HEK293 (cell line): Measurements from ENCODE around the gene HP1BP3.

ENCODE experiments used
- CTCF ChIA-PET: fragments of 350-600 bp; formaldehyde crosslinking; extraction: SDS; loops from one replicate; lab custom pipeline; 2021; ENCODE audit warnings: antibody characterized with exemption; lab: Yijun Ruan, JAX
- POLR2A ChIA-PET: fragments of 300-600 bp; formaldehyde crosslinking; extraction: SDS; loops from one replicate; lab custom pipeline; 2020; ENCODE audit warnings: antibody characterized with exemption, inconsistent platforms; lab: Yijun Ruan, JAX
- H3K27ac ChIP-seq: fragments of 200-500 bp; sonication (Bioruptor generic); 2 replicates; pipeline ENCODE4 v1.5.1; 2014; ENCODE audit warnings: low read depth, low read length, control low read depth, inconsistent platforms; ENCODE audit errors: extremely low read depth
- H3K36me3 ChIP-seq, 2 experiments: fragments of 200-500 bp in 1 of 2; sonication (Bioruptor generic) in 1 of 2; 1 replicate in 1 of 2; 2 replicates in 1 of 2; pipeline ENCODE4 v1.5.1; 2014 to 2017; ENCODE audit warnings: inconsistent platforms in 2 of 2, low read length in 2 of 2; ENCODE audit not compliant: control insufficient read depth in 2 of 2, insufficient read depth in 1 of 2
- H3K4me1 ChIP-seq: fragments of 200-500 bp; sonication (Bioruptor generic); 2 replicates; pipeline ENCODE4 v1.5.1; 2014; ENCODE audit warnings: mild to moderate bottlenecking, low read length, inconsistent platforms; ENCODE audit not compliant: control insufficient read depth, insufficient read depth
- H3K4me3 ChIP-seq: 2 replicates; pipeline ENCODE4 v1.5.1; 2011; ENCODE audit warnings: low read depth, mild to moderate bottlenecking, control low read depth, low read length, moderate library complexity
- H3K9me3 ChIP-seq: fragments of 200-500 bp; sonication (Bioruptor generic); 2 replicates; pipeline ENCODE4 v1.5.1; 2014; ENCODE audit warnings: low read depth, low read length, inconsistent platforms; ENCODE audit not compliant: control insufficient read depth, insufficient read depth
- EGR2 ChIP-seq: fragments of 450-650 bp; formaldehyde crosslinking; IDR thresholded peaks from 2 replicates; pipeline ENCODE4 v1.5.1; 2016; ENCODE audit warnings: low read depth, missing biosample characterization, missing genetic modification characterization
- ELK4 ChIP-seq: IDR thresholded peaks from 2 replicates; pipeline ENCODE4 v1.6.1; 2011; ENCODE audit warnings: mild to moderate bottlenecking, low read depth, low read length, borderline replicate concordance
- GLI2 ChIP-seq: fragments of 450-650 bp; formaldehyde crosslinking; IDR thresholded peaks from 2 replicates; pipeline ENCODE4; 2017; ENCODE audit warnings: missing biosample characterization, missing genetic modification characterization, low read depth, borderline replicate concordance
- HIC1 ChIP-seq: fragments of 450-650 bp; formaldehyde crosslinking; IDR thresholded peaks from 2 replicates; pipeline ENCODE4 v1.5.1; 2016; ENCODE audit warnings: missing biosample characterization, missing genetic modification characterization
- IKZF3 ChIP-seq: fragments of 450-650 bp; IDR thresholded peaks from 2 replicates; pipeline ENCODE4 v1.5.0; 2018; ENCODE audit warnings: missing biosample characterization, mild to moderate bottlenecking, missing genetic modification characterization, moderate library complexity
- KLF8 ChIP-seq: fragments of 450-650 bp; formaldehyde crosslinking; IDR thresholded peaks from 2 replicates; pipeline ENCODE4 v1.5.1; 2016; ENCODE audit warnings: missing biosample characterization, missing genetic modification characterization
- PATZ1 ChIP-seq: fragments of 450-650 bp; formaldehyde crosslinking; IDR thresholded peaks from 2 replicates; pipeline ENCODE4 v1.5.1; 2016; ENCODE audit warnings: missing biosample characterization, missing genetic modification characterization
- SALL2 ChIP-seq: fragments of 450-650 bp; formaldehyde crosslinking; IDR thresholded peaks from 2 replicates; pipeline ENCODE4 v1.5.0; 2017; ENCODE audit warnings: missing biosample characterization, mild to moderate bottlenecking, missing genetic modification characterization, borderline replicate concordance
- ZBTB17 ChIP-seq: fragments of 450-650 bp; formaldehyde crosslinking; IDR thresholded peaks from 2 replicates; pipeline ENCODE4 v1.5.1; 2016; ENCODE audit warnings: missing biosample characterization, missing genetic modification characterization
- ZBTB7A ChIP-seq: fragments of 450-650 bp; formaldehyde crosslinking; IDR thresholded peaks from 2 replicates; pipeline ENCODE4 v1.5.1; 2016; ENCODE audit warnings: low read depth, missing biosample characterization, missing genetic modification characterization
- ZBTB8A ChIP-seq: fragments of 450-650 bp; formaldehyde crosslinking; IDR thresholded peaks from 2 replicates; pipeline ENCODE4 v1.5.1; 2016; ENCODE audit warnings: missing biosample characterization, missing genetic modification characterization
- ZFP41 ChIP-seq: fragments of 450-650 bp; formaldehyde crosslinking; IDR thresholded peaks from 2 replicates; pipeline ENCODE4 v1.5.1; 2016; ENCODE audit warnings: missing biosample characterization, missing genetic modification characterization, borderline replicate concordance
- ZNF132 ChIP-seq: fragments of 450-650 bp; formaldehyde crosslinking; IDR thresholded peaks from 2 replicates; pipeline ENCODE4 v1.5.1; 2017; ENCODE audit warnings: missing biosample characterization, missing genetic modification characterization, borderline replicate concordance
- ZNF214 ChIP-seq: fragments of 450-650 bp; formaldehyde crosslinking; IDR thresholded peaks from 2 replicates; pipeline ENCODE4 v1.5.1; 2017; ENCODE audit warnings: missing biosample characterization, mild to moderate bottlenecking, missing genetic modification characterization, borderline replicate concordance
- ZNF23 ChIP-seq: fragments of 450-650 bp; formaldehyde crosslinking; IDR thresholded peaks from 2 replicates; pipeline ENCODE4 v1.5.1; 2016; ENCODE audit warnings: missing biosample characterization, missing genetic modification characterization, borderline replicate concordance
- ZNF302 ChIP-seq: fragments of 450-650 bp; formaldehyde crosslinking; IDR thresholded peaks from 2 replicates; pipeline ENCODE4 v1.5.1; 2016; ENCODE audit warnings: missing biosample characterization, missing genetic modification characterization, low read depth
- ZNF335 ChIP-seq: fragments of 450-650 bp; formaldehyde crosslinking; conservative IDR thresholded peaks from 2 replicates; pipeline ENCODE4 v1.5.1; 2016; ENCODE audit warnings: missing biosample characterization, missing genetic modification characterization
- ZNF341 ChIP-seq: fragments of 450-650 bp; formaldehyde crosslinking; IDR thresholded peaks from 2 replicates; pipeline ENCODE4; 2016; ENCODE audit warnings: low read depth, missing biosample characterization, missing genetic modification characterization
- ZNF366 ChIP-seq: fragments of 450-650 bp; formaldehyde crosslinking; conservative IDR thresholded peaks from 2 replicates; pipeline ENCODE4 v1.5.1; 2016; ENCODE audit warnings: missing biosample characterization, missing genetic modification characterization
- ZNF394 ChIP-seq: fragments of 450-650 bp; formaldehyde crosslinking; IDR thresholded peaks from 2 replicates; pipeline ENCODE4 v1.5.1; 2016; ENCODE audit warnings: missing biosample characterization, missing genetic modification characterization, mild to moderate bottlenecking, moderate library complexity, borderline replicate concordance
- ZNF488 ChIP-seq: fragments of 450-650 bp; formaldehyde crosslinking; IDR thresholded peaks from 2 replicates; pipeline ENCODE4 v1.5.1; 2016; ENCODE audit warnings: missing biosample characterization, missing genetic modification characterization
- ZNF501 ChIP-seq: fragments of 450-650 bp; formaldehyde crosslinking; IDR thresholded peaks from 2 replicates; pipeline ENCODE4 v1.5.1; 2016; ENCODE audit warnings: missing biosample characterization, missing genetic modification characterization
- ZNF513 ChIP-seq: fragments of 450-650 bp; IDR thresholded peaks from 2 replicates; pipeline ENCODE4 v1.5.1; 2018; ENCODE audit warnings: missing biosample characterization, missing genetic modification characterization
- ZNF600 ChIP-seq: fragments of 450-650 bp; formaldehyde crosslinking; IDR thresholded peaks from 2 replicates; pipeline ENCODE4 v1.5.1; 2016; ENCODE audit warnings: missing biosample characterization, missing genetic modification characterization
- ZNF677 ChIP-seq: fragments of 450-650 bp; IDR thresholded peaks from 2 replicates; pipeline ENCODE4 v1.5.0; 2018; ENCODE audit warnings: missing biosample characterization, mild to moderate bottlenecking, missing genetic modification characterization, moderate library complexity
- ZNF768 ChIP-seq: fragments of 450-650 bp; formaldehyde crosslinking; IDR thresholded peaks from 2 replicates; pipeline ENCODE4 v1.5.1; 2018; ENCODE audit warnings: missing biosample characterization, mild to moderate bottlenecking, missing genetic modification characterization
- ZNF776 ChIP-seq: fragments of 450-650 bp; formaldehyde crosslinking; IDR thresholded peaks from 2 replicates; pipeline ENCODE4 v1.5.0; 2017; ENCODE audit warnings: missing biosample characterization, missing genetic modification characterization, borderline replicate concordance
- ZSCAN5A ChIP-seq: fragments of 450-650 bp; formaldehyde crosslinking; IDR thresholded peaks from 2 replicates; pipeline ENCODE4 v1.5.1; 2016; ENCODE audit warnings: missing biosample characterization, missing genetic modification characterization

Gene HP1BP3

GRCh38 chr1:20730690-20731056 is 56.4 kb downstream of the HP1BP3 start (continued):
- no peak for TF ChIP-seq ZNF513
- no peak for TF ChIP-seq ZBTB7A (tag by site-specific recombination)
- TF ChIP-seq ZNF23 (tag by site-specific recombination) = no peak
- TF ChIP-seq ZNF677 (tag by site-specific recombination) = no peak
- peak; percentile 71; the same call in 1 of the 2 replicates for TF ChIP-seq ZNF768
- no peak for TF ChIP-seq GLI2 (tag by site-specific recombination)
- 0 out of 2 replicates have a peak, but pooled peaks have one; percentile 15 for TF ChIP-seq IKZF3
- TF ChIP-seq ZNF132 (tag by site-specific recombination) = no peak
- no peak for TF ChIP-seq ZSCAN5A
- 0 out of 2 replicates have a peak, but pooled peaks have one; percentile 1 for TF ChIP-seq ZBTB8A (tag by site-specific recombination)
- TF ChIP-seq ZNF600 (tag by site-specific recombination) = no peak
- no peak for TF ChIP-seq ZNF335 (tag by site-specific recombination)
- TF ChIP-seq ZNF302 (tag by site-specific recombination) = no peak

GRCh38 chr1:20729990-20730689 is 57.0 kb downstream of the HP1BP3 start:
- peaks cover 8% of the 10 kb centered on the region for H3K4me1 ChIP-seq
- no peaks in the 10 kb centered on the region for H3K9me3 ChIP-seq
- H3K27ac ChIP-seq = no peak overlapping the region
- ChIA-PET POLR2A (no interaction called here), CTCF (interaction anchor here (0.6 kb wide), 1 partner anchor 452 kb away, joined by 3 read pairs; no protein-coding TSS in a partner anchor)
- H3K36me3 ChIP-seq = no peaks in the 10 kb centered on the region
- H3K4me3 ChIP-seq = no peak overlapping the region
- TF ChIP-seq SALL2 (tag by site-specific recombination) = no peak
- no peak for TF ChIP-seq ZNF501 (tag by site-specific recombination)
- TF ChIP-seq ZNF488 (tag by site-specific recombination) = no peak
- TF ChIP-seq ZNF341 (tag by site-specific recombination) = peak; percentile 92
- no peak for TF ChIP-seq HIC1
- TF ChIP-seq EGR2 (tag by site-specific recombination) = no peak
- TF ChIP-seq ZNF394 (tag by site-specific recombination) = no peak
- TF ChIP-seq ZFP41 (tag by site-specific recombination) = no peak
- no peak for TF ChIP-seq ELK4
- no peak for TF ChIP-seq ZBTB17 (tag by site-specific recombination)
- peak; percentile 22; the same call in 1 of the 2 replicates for TF ChIP-seq PATZ1
- TF ChIP-seq KLF8 = no peak
- peak; percentile 51 for TF ChIP-seq ZNF366
- no peak for TF ChIP-seq ZNF776
- no peak for TF ChIP-seq ZNF214
